Thoracic aorta (tissue), 2 donors: ENCODE results near the gene CNST. TPM values are rescaled to one million over a fixed set of nuclear protein-coding genes. Genes with fewer than 3 reads are reported as not detected.
"Not testable (repeated sequence)": the region's sequence is repeated elsewhere in the genome, so short reads cannot be mapped to it uniquely, and the experiment has no call there.

Experiments
- ATAC-seq: fragments of 150-250 bp; one replicate; pipeline ENCODE4 v1.8.0; 2017; ENCODE audit warnings: low read depth; ENCODE audit not compliant: insufficient number of reproducible peaks, low FRiP score
- DNase-seq: peaks from one replicate; pipeline ENCODE4 v3.0.0-alpha.2; 2020; ENCODE audit warnings: low spot score
- H3K27ac ChIP-seq, 2 donors: fragments of 200-600 bp; sonication (generic); 1 replicate in 1 of 2; 2 replicates in 1 of 2; pipeline ENCODE4 v1.5.1; 2016; ENCODE audit warnings: mild to moderate bottlenecking in 2 of 2, moderate library complexity in 2 of 2
- H3K27me3 ChIP-seq: fragments of 200-600 bp; sonication (generic); replicated peaks from 2 replicates; pipeline ENCODE4 v1.6.0; 2016; ENCODE audit warnings: mild to moderate bottlenecking; ENCODE audit not compliant: insufficient read depth
- H3K36me3 ChIP-seq: fragments of 200-600 bp; sonication (generic); one replicate; pipeline ENCODE4 v1.5.1; 2016
- H3K4me1 ChIP-seq, 2 donors: fragments of 200-600 bp; sonication (generic); 1 replicate in 1 of 2; 2 replicates in 1 of 2; pipeline versions ENCODE4 v1.5.1 to v1.6.0; 2016; ENCODE audit warnings: low read depth in 2 of 2, mild to moderate bottlenecking in 1 of 2; ENCODE audit not compliant: control insufficient read depth in 1 of 2
- H3K4me3 ChIP-seq: fragments of 200-600 bp; sonication (generic); 2 replicates; pipeline ENCODE4 v1.5.1; 2016; ENCODE audit warnings: mild to moderate bottlenecking
- H3K9me3 ChIP-seq: fragments of 200-600 bp; sonication (generic); 2 replicates; pipeline ENCODE4 v1.5.1; 2016
- CTCF ChIP-seq: fragments of 200-600 bp; sonication (generic); IDR thresholded peaks from one replicate; pipeline ENCODE4 v1.5.1; 2019; ENCODE audit warnings: antibody characterized with exemption
- total RNA-seq, 2 donors: library from RNA; depleted of rRNA; stranded (reverse); fragments of >200 nt; gene quantifications; one replicate each; pipeline versions ENCODE4 v1.1.0 to v1.2.3, GENCODE V29; 2016

The CNST gene
- total RNA-seq, 2 donors from 2014 or later: 20.7 to 29.3 TPM

DNA sequence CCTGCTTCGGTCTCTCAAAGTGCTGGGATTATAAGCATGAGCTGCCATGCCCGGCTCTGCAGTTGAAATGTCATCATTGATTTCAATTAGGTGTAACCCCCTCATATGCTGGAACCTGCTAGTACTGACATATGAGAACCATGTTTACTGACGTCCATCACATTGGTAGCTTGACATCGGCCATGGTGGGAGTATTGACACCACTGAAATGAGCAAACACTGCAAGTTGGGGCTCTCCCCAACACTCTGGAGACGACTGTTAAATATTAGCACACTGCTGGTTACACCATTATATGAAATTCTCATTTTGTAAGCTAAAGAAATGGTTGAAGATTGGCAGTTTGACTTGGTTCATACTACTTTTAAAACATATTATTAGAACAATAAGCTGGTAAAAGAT is 63.7 kb downstream of the CNST start:
- no peak overlapping the region for H3K4me3 ChIP-seq
- TF ChIP-seq CTCF: no peak
- H3K27ac ChIP-seq: no peak overlapping the region
- peaks cover 0 to 11% of the 10 kb centered on the region in 2 donors for H3K4me1 ChIP-seq
- ATAC-seq (no peak), DNase-seq (no peak)
- H3K9me3 ChIP-seq: no peaks in the 10 kb centered on the region
- H3K36me3 ChIP-seq: peaks cover 9% of the 10 kb centered on the region
- H3K27me3 ChIP-seq: no peaks in the 10 kb centered on the region

DNA sequence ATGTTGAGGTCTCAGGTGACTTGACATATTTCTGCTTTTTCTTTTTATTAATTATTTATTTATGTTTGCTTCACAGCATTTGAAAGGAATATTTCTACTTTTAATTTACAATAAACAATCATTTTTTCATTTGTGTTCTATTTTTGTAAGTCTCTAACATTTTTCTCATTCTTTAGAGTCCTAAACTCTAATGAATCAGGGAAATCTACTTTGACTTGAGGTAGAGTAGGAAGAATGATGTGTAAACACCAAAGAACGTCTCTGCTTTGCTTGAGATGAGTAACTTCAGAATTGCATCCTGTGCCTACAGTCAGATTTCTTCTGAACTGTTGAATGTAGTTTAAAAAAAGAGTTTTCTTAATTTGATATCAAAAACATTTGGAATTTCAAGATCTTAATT is 65.2 kb downstream of the CNST start:
- H3K27ac ChIP-seq: no peak overlapping the region
- no peaks in the 10 kb centered on the region for H3K27me3 ChIP-seq
- no peaks in the 10 kb centered on the region for H3K9me3 ChIP-seq
- no peak overlapping the region for H3K4me3 ChIP-seq
- DNase-seq (no peak), ATAC-seq (no peak)
- peaks cover 9% of the 10 kb centered on the region for H3K36me3 ChIP-seq
- peaks cover 0 to 11% of the 10 kb centered on the region in 2 donors for H3K4me1 ChIP-seq
- no peak for TF ChIP-seq CTCF

DNA sequence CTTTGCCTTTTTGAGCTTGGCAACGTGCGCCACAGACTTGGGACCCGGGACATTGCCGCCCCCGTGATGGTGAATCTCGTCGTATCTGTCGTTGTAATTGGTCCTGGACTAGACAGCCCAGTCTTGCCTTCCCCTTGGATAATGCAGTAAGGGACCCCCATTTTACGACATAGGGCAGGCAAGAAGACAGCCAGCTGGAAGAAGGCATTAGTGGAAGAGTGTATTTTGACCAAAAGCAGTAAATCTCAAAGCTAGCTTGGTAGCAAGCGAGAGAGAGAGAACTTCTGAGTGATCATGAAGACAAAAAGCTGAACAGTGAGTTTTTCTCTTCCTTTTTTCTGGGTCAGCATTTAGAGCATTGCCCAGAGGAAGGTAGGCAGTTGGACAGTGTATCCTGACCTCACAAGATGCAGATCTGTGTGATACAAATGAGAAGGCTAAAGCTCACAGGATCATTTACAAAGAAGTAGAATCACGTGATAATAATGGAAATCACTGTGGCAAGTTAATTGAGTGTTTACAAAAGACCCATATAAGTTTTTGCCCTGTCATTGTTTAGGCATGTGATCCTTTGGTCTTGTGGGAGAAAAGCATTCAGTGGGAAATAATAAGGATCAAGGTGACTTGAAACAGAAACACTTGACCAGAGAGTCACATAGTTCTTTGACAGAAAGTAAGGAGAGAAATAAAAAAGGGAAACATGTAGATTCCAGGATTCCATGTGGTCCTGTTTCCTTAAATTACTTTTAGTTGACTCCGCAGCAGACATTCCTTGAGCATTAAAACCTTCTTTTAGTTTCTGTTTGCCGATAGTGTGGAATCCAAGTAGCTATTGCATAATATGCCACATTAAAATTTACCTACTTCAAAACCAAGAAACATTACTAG is 66.3 kb downstream of the CNST start:
- H3K9me3 ChIP-seq: no peaks in the 10 kb centered on the region
- H3K4me3 ChIP-seq: no peak overlapping the region
- H3K36me3 ChIP-seq: peaks cover 4% of the 10 kb centered on the region
- peaks cover 0 to 11% of the 10 kb centered on the region in 2 donors for H3K4me1 ChIP-seq
- no peak for TF ChIP-seq CTCF
- no peak for DNase-seq
- ATAC-seq: no peak
- no peaks in the 10 kb centered on the region for H3K27me3 ChIP-seq
- peak overlapping the region; percentile 11 to 27 for H3K27ac ChIP-seq

- not testable (repeated sequence) for H3K36me3 ChIP-seq, ATAC-seq, H3K27me3 ChIP-seq, H3K4me3 ChIP-seq, H3K27ac ChIP-seq, H3K9me3 ChIP-seq, DNase-seq
- peaks cover 0 to 11% of the 10 kb centered on the region in 2 donors for H3K4me1 ChIP-seq
These were observed 68.4 kb downstream of the CNST start for GRCh38 chr1:246634659-246635058.

GRCh38 chr1:246638941-246639655 is 72.8 kb downstream of the CNST start:
- peaks cover 8 to 13% of the 10 kb centered on the region in 2 donors for H3K4me1 ChIP-seq
- ATAC-seq (no peak), DNase-seq (no peak)
- H3K4me3 ChIP-seq: no peak overlapping the region
- no peaks in the 10 kb centered on the region for H3K9me3 ChIP-seq
- H3K36me3 ChIP-seq: peaks cover 10% of the 10 kb centered on the region
- no peak for TF ChIP-seq CTCF
- no peaks in the 10 kb centered on the region for H3K27me3 ChIP-seq
- H3K27ac ChIP-seq: no peak overlapping the region
